ENCODE results near the gene PPM1N. TPM values are rescaled to one million over a fixed set of nuclear protein-coding genes. Genes with fewer than 3 reads are reported as not detected.

PPM1N gene
- total RNA-seq, 3 donors from 2014 or later, result 1.1 to 1.4 (median 1.3) TPM

DNA sequence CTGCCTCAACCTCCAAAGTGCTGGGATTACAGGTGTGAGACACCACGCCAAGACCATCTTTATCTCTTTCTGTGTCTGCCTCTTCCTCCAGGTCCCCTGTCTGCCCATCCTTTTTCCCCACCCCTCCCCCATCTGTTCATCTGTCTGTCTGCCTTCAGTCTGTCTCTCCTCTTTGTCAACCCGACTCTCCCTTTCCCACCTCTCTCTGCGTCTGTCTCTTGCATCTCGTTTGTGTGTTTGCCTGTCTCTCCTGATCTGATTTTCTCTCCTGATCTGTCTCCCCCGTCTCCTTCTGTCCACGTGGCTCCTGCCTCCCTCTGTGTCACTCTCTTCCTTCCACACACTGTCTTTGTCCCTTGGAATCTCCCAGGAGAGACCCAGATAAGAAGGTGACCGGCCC is 19.0 kb downstream of the PPM1N start:
- no peak overlapping the region for H3K4me3 Mint-ChIP-seq
- peaks cover 40% of the 10 kb centered on the region for H3K4me1 Mint-ChIP-seq (ENCODE audit: low read depth)
- ATAC-seq (no peak), DNase-seq (no peak)
- H3K9me3 Mint-ChIP-seq, result no peaks in the 10 kb centered on the region
- peaks cover 16% of the 10 kb centered on the region for H3K36me3 Mint-ChIP-seq (ENCODE audit: insufficient read depth)
- H3K27me3 Mint-ChIP-seq (ENCODE audit: low read depth), result no peaks in the 10 kb centered on the region

DNA sequence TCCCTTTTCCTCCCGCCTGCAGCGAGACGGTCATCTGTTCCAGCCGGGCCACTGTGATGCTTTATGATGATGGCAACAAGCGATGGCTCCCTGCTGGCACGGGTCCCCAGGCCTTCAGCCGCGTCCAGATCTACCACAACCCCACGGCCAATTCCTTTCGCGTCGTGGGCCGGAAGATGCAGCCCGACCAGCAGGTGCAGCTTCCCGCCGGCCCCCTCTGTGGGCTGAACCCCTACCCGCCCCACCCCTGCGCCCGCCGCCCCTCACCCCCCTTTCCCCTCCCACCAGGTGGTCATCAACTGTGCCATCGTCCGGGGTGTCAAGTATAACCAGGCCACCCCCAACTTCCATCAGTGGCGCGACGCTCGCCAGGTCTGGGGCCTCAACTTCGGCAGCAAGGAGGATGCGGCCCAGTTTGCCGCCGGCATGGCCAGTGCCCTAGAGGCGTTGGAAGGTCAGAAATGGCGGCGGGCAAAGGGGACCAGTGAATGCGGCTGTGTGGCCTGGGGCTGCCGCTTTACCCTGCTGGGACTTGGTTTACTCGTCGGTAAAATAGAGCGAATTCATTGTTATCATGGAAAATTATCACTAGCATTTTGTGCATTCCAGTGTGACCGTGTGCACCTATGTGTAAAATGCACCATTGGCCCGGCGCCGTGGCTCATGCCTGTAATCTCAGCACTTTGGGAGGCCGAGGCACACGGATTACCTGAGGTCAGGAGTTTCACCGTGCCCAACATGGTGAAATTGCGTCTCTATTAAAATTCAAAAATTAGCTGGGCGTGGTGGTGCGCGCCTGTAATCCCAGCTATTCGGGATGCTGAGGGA is 19.6 kb downstream of the PPM1N start:
- ATAC-seq (no peak), DNase-seq (no peak)
- H3K36me3 Mint-ChIP-seq (ENCODE audit: insufficient read depth), result peaks cover 16% of the 10 kb centered on the region
- no peaks in the 10 kb centered on the region for H3K9me3 Mint-ChIP-seq
- H3K4me1 Mint-ChIP-seq (ENCODE audit: low read depth), result peaks cover 38% of the 10 kb centered on the region
- H3K4me3 Mint-ChIP-seq, result no peak overlapping the region
- no peaks in the 10 kb centered on the region for H3K27me3 Mint-ChIP-seq (ENCODE audit: low read depth)

GRCh38 chr19:45518469-45518826 is 20.2 kb downstream of the PPM1N start:
- Mint-ChIP-seq H3K9me3 (no peaks in the 10 kb centered on the region), H3K27me3 (ENCODE audit: low read depth) (no peaks in the 10 kb centered on the region), H3K4me1 (ENCODE audit: low read depth) (peaks cover 36% of the 10 kb centered on the region), H3K4me3 (no peak overlapping the region), H3K36me3 (ENCODE audit: insufficient read depth) (peaks cover 16% of the 10 kb centered on the region)
- ATAC-seq (no peak), DNase-seq (no peak)

DNA sequence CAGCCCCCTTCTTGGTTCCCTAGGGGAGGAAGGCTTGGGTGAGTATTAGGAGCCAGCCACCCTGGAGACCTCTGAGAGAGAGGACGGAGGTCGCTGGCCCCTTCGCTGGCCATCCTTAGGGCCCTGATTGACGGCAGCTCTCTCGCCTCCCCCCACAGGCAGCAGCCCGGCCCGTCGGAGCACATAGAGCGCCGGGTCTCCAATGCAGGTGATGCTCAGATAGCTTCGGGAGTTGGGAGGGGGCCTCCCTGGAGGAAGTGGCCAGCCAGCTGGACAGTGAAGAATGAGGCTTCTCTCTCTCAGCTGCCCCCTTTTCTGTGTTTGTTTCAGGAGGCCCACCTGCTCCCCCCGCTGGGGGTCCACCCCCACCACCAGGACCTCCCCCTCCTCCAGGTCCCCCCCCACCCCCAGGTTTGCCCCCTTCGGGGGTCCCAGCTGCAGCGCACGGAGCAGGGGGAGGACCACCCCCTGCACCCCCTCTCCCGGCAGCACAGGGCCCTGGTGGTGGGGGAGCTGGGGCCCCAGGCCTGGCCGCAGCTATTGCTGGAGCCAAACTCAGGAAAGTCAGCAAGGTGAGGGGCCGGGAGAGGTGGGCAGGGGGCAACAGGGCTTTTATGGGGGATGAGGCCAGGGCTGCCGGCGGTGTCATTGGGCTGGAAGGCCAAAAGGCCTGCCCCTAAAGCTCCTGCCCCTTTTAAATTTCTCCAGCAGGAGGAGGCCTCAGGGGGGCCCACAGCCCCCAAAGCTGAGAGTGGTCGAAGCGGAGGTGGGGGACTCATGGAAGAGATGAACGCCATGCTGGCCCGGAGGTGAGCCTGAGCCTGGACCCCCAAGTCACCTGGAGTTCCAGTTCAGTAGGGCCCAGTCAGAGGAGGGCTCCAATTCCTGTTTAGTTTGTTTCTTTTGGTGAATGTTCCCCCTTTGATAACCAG is 24.0 kb downstream of the PPM1N start:
- H3K4me1 Mint-ChIP-seq (ENCODE audit: low read depth), result peaks cover 10% of the 10 kb centered on the region
- DNase-seq (no peak), ATAC-seq (no peak)
- H3K36me3 Mint-ChIP-seq (ENCODE audit: insufficient read depth), result peaks cover 27% of the 10 kb centered on the region
- no peaks in the 10 kb centered on the region for H3K27me3 Mint-ChIP-seq (ENCODE audit: low read depth)
- no peak overlapping the region for H3K4me3 Mint-ChIP-seq
- H3K9me3 Mint-ChIP-seq, result no peaks in the 10 kb centered on the region

- ATAC-seq, result peak; percentile 99 to 100
- Mint-ChIP-seq H3K4me3 (no peak overlapping the region), H3K36me3 (ENCODE audit: insufficient read depth) (peaks cover 28% of the 10 kb centered on the region), H3K9me3 (no peaks in the 10 kb centered on the region), H3K27me3 (ENCODE audit: low read depth) (no peaks in the 10 kb centered on the region), H3K4me1 (ENCODE audit: low read depth) (peaks cover 18% of the 10 kb centered on the region)
- peak; percentile 59 for DNase-seq
Observed at GRCh38 chr19:45523642-45524256, 25.5 kb downstream of the PPM1N start.

GRCh38 chr19:45524575-45525129 is 26.4 kb downstream of the PPM1N start:
- no peaks in the 10 kb centered on the region for H3K27me3 Mint-ChIP-seq (ENCODE audit: low read depth)
- no peaks in the 10 kb centered on the region for H3K9me3 Mint-ChIP-seq
- H3K4me3 Mint-ChIP-seq, result no peak overlapping the region
- DNase-seq (no peak), ATAC-seq (no peak)
- H3K4me1 Mint-ChIP-seq (ENCODE audit: low read depth), result peaks cover 22% of the 10 kb centered on the region
- H3K36me3 Mint-ChIP-seq (ENCODE audit: insufficient read depth), result peaks cover 28% of the 10 kb centered on the region

DNA sequence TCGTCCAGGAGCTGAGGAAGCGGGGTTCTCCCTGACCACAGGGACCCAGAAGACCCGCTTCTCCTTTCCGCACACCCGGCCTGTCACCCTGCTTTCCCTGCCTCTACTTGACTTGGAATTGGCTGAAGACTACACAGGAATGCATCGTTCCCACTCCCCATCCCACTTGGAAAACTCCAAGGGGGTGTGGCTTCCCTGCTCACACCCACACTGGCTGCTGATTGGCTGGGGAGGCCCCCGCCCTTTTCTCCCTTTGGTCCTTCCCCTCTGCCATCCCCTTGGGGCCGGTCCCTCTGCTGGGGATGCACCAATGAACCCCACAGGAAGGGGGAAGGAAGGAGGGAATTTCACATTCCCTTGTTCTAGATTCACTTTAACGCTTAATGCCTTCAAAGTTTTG is 27.9 kb downstream of the PPM1N start:
- no peak for DNase-seq
- peaks cover 22% of the 10 kb centered on the region for H3K36me3 Mint-ChIP-seq (ENCODE audit: insufficient read depth)
- no peak for ATAC-seq
- H3K27me3 Mint-ChIP-seq (ENCODE audit: low read depth), result no peaks in the 10 kb centered on the region
- H3K4me3 Mint-ChIP-seq, result no peak overlapping the region
- no peaks in the 10 kb centered on the region for H3K9me3 Mint-ChIP-seq
- peaks cover 22% of the 10 kb centered on the region for H3K4me1 Mint-ChIP-seq (ENCODE audit: low read depth)

- ATAC-seq, result no peak
Observed at GRCh38 chr19:45526971-45527370, 28.7 kb downstream of the PPM1N start.

GRCh38 chr19:45527731-45528130 is 29.5 kb downstream of the PPM1N start:
- Mint-ChIP-seq H3K4me3 (no peak overlapping the region), H3K27me3 (ENCODE audit: low read depth) (no peaks in the 10 kb centered on the region), H3K4me1 (ENCODE audit: low read depth) (peaks cover 22% of the 10 kb centered on the region), H3K36me3 (ENCODE audit: insufficient read depth) (peaks cover 25% of the 10 kb centered on the region), H3K9me3 (no peaks in the 10 kb centered on the region)
- ATAC-seq (no peak), DNase-seq (no peak)

More at GRCh38 chr19:45526971-45527370, 28.7 kb downstream of the PPM1N start:
- Mint-ChIP-seq H3K4me1 (ENCODE audit: low read depth) (peaks cover 22% of the 10 kb centered on the region), H3K4me3 (no peak overlapping the region), H3K27me3 (ENCODE audit: low read depth) (no peaks in the 10 kb centered on the region), H3K36me3 (ENCODE audit: insufficient read depth) (peaks cover 25% of the 10 kb centered on the region), H3K9me3 (no peaks in the 10 kb centered on the region)
- no peak for DNase-seq

- peaks cover 25% of the 10 kb centered on the region for H3K36me3 Mint-ChIP-seq (ENCODE audit: insufficient read depth)
- ATAC-seq (no peak), DNase-seq (no peak)
- H3K4me3 Mint-ChIP-seq, result no peak overlapping the region
- peaks cover 20% of the 10 kb centered on the region for H3K4me1 Mint-ChIP-seq (ENCODE audit: low read depth)
- H3K27me3 Mint-ChIP-seq (ENCODE audit: low read depth), result no peaks in the 10 kb centered on the region
- H3K9me3 Mint-ChIP-seq, result no peaks in the 10 kb centered on the region
Observed at GRCh38 chr19:45528149-45528743, 30.0 kb downstream of the PPM1N start.

- Mint-ChIP-seq H3K36me3 (ENCODE audit: insufficient read depth) (peaks cover 21% of the 10 kb centered on the region), H3K4me3 (no peak overlapping the region), H3K4me1 (ENCODE audit: low read depth) (peaks cover 14% of the 10 kb centered on the region), H3K27me3 (ENCODE audit: low read depth) (no peaks in the 10 kb centered on the region), H3K9me3 (no peaks in the 10 kb centered on the region)
- DNase-seq (no peak), ATAC-seq (peak; percentile 61 to 63)
Observed at GRCh38 chr19:45528744-45529419, 30.6 kb downstream of the PPM1N start.

GRCh38 chr19:45529420-45529785 is 31.2 kb downstream of the PPM1N start:
- ATAC-seq (no peak), DNase-seq (no peak)
- H3K4me1 Mint-ChIP-seq (ENCODE audit: low read depth), result peaks cover 14% of the 10 kb centered on the region
- H3K4me3 Mint-ChIP-seq, result no peak overlapping the region
- no peaks in the 10 kb centered on the region for H3K9me3 Mint-ChIP-seq
- peaks cover 20% of the 10 kb centered on the region for H3K36me3 Mint-ChIP-seq (ENCODE audit: insufficient read depth)
- H3K27me3 Mint-ChIP-seq (ENCODE audit: low read depth), result no peaks in the 10 kb centered on the region

DNA sequence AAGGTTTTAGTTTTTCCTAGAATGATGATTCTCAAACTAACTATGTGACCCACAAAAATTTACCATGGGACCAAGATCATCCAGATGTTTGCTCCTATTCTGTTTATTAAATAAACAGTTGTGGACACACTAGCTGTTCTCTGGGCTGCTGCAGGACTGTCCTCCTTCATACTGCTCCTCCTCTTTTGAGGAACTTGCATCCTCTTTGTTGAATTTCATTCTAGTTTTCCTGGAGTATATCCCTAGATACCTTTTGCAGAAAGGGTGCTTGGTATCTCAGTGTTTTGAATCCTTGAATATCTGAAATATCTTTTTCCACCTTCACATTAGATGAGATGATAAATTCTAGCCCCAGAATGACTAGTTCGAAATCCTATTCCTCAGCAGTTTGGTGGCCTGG is 33.1 kb downstream of the PPM1N start:
- H3K27me3 Mint-ChIP-seq (ENCODE audit: low read depth), result no peaks in the 10 kb centered on the region
- peaks cover 14% of the 10 kb centered on the region for H3K4me1 Mint-ChIP-seq (ENCODE audit: low read depth)
- H3K4me3 Mint-ChIP-seq, result no peak overlapping the region
- DNase-seq (no peak), ATAC-seq (no peak)
- H3K36me3 Mint-ChIP-seq (ENCODE audit: insufficient read depth), result peaks cover 13% of the 10 kb centered on the region
- H3K9me3 Mint-ChIP-seq, result no peaks in the 10 kb centered on the region

Measured in activated T-cell treated with anti-CD3 and anti-CD28 coated beads, Interleukin-2, amount 50 U/mL, for 4 hours (primary cell).